Stimulated activated CD8-positive, alpha-beta memory T cell treated with anti-CD3 and anti-CD28 coated beads, Interleukin-7, amount 100 ng/mL, for 1 hour (primary cell): ENCODE data around the gene IL9R.
"Not testable (repeated sequence)": the region's sequence is repeated elsewhere in the genome, so short reads cannot be mapped to it uniquely, and the experiment has no call there.

Experiments used
- DNase-seq, 2 donors: peaks; one replicate each; pipeline ENCODE4 v3.0.0-alpha.2; 2020; ENCODE audit warnings: low read depth in 2 of 2

Gene IL9R

DNA sequence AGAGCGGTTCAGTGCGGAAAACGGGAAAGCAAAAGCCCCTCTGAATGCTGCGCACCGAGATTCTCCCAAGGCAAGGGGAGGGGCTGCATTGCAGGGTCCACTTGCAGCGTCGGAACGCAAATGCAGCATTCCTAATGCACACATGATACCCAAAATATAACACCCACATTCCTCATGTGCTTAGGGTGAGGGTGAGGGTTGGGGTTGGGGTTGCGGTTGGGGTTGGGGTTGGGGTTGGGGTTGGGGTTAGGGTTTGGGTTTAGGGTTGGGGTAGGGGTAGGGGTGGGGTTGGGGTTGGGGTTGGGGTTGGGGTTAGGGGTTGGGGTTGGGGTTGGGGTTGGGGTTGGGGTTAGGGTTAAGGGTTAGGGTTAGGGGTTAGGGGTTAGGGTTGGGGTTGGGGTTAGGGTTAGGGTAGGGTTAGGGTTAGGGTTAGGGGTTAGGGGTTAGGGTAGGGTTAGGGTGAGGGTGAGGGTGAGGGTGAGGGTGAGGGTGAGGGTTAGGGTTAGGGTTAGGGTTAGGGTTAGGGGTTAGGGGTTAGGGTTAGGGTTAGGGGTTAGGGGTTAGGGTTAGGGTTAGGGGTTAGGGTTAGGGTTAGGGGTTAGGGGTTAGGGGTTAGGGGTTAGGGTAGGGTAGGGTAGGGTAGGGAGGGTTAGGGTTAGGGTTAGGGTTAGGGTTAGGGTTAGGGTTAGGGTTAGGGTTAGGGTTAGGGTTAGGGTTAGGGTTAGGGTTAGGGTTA is 32.4 kb downstream of the IL9R start:
- DNase-seq, result not testable (repeated sequence)

- DNase-seq, result not testable (repeated sequence)
Observed at GRCh38 chrX:156030474-156030873, 33.0 kb downstream of the IL9R start.
